Measurements from ENCODE around the gene ATP6AP2. TPM values are rescaled to one million over a fixed set of nuclear protein-coding genes. Genes with fewer than 3 reads are reported as not detected.

The ATP6AP2 gene
- total and polyA plus RNA-seq, 2 donors: 59.4 to 141 TPM

DNA sequence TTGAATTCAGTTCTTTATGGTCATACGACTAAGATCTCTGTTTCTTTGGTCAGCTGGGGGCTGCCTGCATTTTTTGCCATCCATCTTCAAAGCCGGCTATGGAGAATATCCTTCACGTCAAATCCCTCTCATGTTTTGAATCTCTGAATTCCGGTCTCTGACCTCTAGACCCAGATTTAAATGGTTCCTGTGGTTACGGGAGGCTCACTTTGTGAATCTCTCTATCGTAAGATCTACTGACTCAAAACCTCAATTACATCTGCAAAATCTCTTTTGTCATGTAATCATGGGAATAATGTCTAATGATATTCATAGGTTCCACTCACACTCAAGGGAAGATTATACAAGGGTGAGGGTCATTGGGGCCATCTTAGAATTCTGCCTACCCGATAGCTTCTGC, 36.8 kb downstream of the ATP6AP2 start:
- H3K4me3 ChIP-seq (ENCODE audit: low read length in 2 of 2): no peak overlapping the region
- 98% methylated on average over 7 of the region's 7 CpGs for WGBS

DNA sequence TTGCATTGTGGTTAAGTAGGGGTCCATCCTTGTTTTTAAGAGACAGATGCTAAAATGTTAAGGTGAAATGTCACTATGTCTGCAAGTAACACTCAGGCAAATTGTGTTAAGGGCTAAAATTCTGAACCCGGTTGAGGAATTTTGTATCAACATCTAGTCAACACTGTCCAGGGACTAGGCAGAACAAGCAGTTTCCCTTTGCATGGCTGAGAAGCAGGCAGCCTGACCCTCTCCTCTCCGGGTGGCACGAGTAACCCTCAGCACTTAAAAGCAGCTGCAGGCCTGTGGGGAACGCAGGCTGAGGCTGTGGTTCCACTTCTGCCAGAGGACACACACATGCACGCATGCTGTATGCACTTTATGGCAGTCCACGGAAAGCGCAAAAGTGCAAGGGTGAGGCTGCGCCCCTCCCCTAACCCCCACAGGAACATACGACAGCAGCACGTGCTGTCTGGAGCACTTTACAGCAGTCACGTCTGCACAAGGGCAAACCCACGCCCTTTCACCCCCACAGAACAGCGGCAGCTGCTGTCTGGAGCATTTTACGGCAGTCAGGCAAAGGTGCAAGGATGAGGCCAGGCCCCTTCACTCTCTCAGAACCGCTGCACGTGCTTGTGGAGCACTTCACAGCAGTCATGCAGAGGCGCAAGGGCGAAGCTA, 41.8 kb downstream of the ATP6AP2 start:
- 96% methylated on average over 18 of the region's 18 CpGs for WGBS
- no peak overlapping the region for H3K4me3 ChIP-seq (ENCODE audit: low read length in 2 of 2)
- DNase-seq (ENCODE audit: low read depth in 6 of 9, low spot score in 9 of 9): no peak
- H3K27me3 ChIP-seq (ENCODE audit: control insufficient read depth in 2 of 2, insufficient read depth in 1 of 2, low read length in 1 of 2): no peaks in the 10 kb centered on the region
- peaks cover 0 to 12% of the 10 kb centered on the region in 2 donors for H3K9me3 ChIP-seq (ENCODE audit: control insufficient read depth in 2 of 2, insufficient read depth in 1 of 2, low read length in 1 of 2)
- H3K36me3 ChIP-seq (ENCODE audit: control insufficient read depth in 2 of 2, insufficient read depth in 2 of 2, low read length in 1 of 2): peaks cover 0 to 5% of the 10 kb centered on the region in 2 donors
- no peak overlapping the region for H3K27ac ChIP-seq (ENCODE audit: low read depth in 1 of 2, low read length in 1 of 2)
- H3K4me1 ChIP-seq (ENCODE audit: control insufficient read depth in 2 of 2, insufficient read depth in 2 of 2, low read length in 2 of 2): no peaks in the 10 kb centered on the region

More for the DNA sequence above, 36.8 kb downstream of the ATP6AP2 start:
- Histone ChIP-seq H3K27ac (ENCODE audit: low read depth in 1 of 2, low read length in 1 of 2) (no peak overlapping the region), H3K4me1 (ENCODE audit: control insufficient read depth in 2 of 2, insufficient read depth in 2 of 2, low read length in 2 of 2) (no peaks in the 10 kb centered on the region), H3K9me3 (ENCODE audit: control insufficient read depth in 2 of 2, insufficient read depth in 1 of 2, low read length in 1 of 2) (peaks cover 0 to under 1% of the 10 kb centered on the region in 2 donors), H3K36me3 (ENCODE audit: control insufficient read depth in 2 of 2, insufficient read depth in 2 of 2, low read length in 1 of 2) (no peaks in the 10 kb centered on the region), H3K27me3 (ENCODE audit: control insufficient read depth in 2 of 2, insufficient read depth in 1 of 2, low read length in 1 of 2) (no peaks in the 10 kb centered on the region)
- DNase-seq (ENCODE audit: low read depth in 6 of 9, low spot score in 9 of 9): no peak

DNA sequence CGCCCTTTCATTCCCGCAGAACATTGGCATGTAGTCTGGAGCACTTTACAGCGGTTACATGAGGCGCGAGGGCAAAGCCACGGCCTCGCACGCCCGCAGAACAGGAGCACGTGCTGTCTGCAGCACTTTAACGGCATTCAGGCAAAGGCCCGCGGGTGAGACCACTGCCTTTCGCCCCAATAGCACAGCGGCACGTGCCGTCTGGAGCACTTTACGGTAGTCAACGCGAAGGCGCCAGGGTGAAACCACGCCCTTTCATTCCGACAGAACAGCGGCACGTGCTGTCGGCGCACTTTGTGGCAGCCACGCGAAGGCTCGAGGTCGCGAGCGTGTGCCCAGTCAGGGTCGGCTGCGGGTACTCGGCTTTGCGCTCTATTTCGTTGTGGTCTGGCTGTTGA, 42.4 kb downstream of the ATP6AP2 start, which contains the start of gene MPC1L:
Gene MPC1L, plus strand, starts transcription at position 290 of the 398 bp plus-strand sequence. CDS start 138 bp downstream, outside the sequence.
- Histone ChIP-seq H3K4me1 (ENCODE audit: control insufficient read depth in 2 of 2, insufficient read depth in 2 of 2, low read length in 2 of 2) (no peaks in the 10 kb centered on the region), H3K36me3 (ENCODE audit: control insufficient read depth in 2 of 2, insufficient read depth in 2 of 2, low read length in 1 of 2) (peaks cover 1 to 7% of the 10 kb centered on the region in 2 donors), H3K27me3 (ENCODE audit: control insufficient read depth in 2 of 2, insufficient read depth in 1 of 2, low read length in 1 of 2) (no peaks in the 10 kb centered on the region), H3K27ac (ENCODE audit: low read depth in 1 of 2, low read length in 1 of 2) (no peak within 1 kb of the TSS), H3K4me3 (ENCODE audit: low read length in 2 of 2) (no peak within 1 kb of the TSS), H3K9me3 (ENCODE audit: control insufficient read depth in 2 of 2, insufficient read depth in 1 of 2, low read length in 1 of 2) (peaks cover 0 to 12% of the 10 kb centered on the region in 2 donors)
- WGBS: 98% methylated on average over 38 of the region's 38 CpGs
- DNase-seq (ENCODE audit: low read depth in 6 of 9, low spot score in 9 of 9): no peak

DNA sequence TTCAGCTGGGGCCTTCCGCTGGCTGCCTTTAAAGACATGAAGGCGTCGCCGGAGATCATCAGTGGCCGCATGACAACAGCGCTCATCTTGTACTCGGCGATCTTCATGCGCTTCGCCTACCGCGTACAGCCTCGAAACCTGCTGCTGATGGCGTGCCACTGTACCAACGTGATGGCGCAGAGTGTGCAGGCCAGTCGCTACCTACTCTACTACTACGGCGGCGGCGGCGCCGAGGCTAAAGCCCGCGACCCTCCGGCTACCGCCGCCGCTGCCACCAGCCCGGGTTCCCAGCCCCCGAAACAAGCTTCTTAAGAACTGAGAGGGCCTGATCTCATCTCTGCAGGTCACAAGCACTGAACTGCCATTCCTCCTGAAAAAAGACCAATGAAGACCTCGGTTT, 42.9 kb downstream of the ATP6AP2 start:
- peaks cover 7 to 12% of the 10 kb centered on the region in 2 donors for H3K36me3 ChIP-seq (ENCODE audit: control insufficient read depth in 2 of 2, insufficient read depth in 2 of 2, low read length in 1 of 2)
- no peaks in the 10 kb centered on the region for H3K27me3 ChIP-seq (ENCODE audit: control insufficient read depth in 2 of 2, insufficient read depth in 1 of 2, low read length in 1 of 2)
- H3K4me1 ChIP-seq (ENCODE audit: control insufficient read depth in 2 of 2, insufficient read depth in 2 of 2, low read length in 2 of 2): no peaks in the 10 kb centered on the region
- no peak overlapping the region for H3K4me3 ChIP-seq (ENCODE audit: low read length in 2 of 2)
- no peak overlapping the region for H3K27ac ChIP-seq (ENCODE audit: low read depth in 1 of 2, low read length in 1 of 2)
- no peak for DNase-seq (ENCODE audit: low read depth in 6 of 9, low spot score in 9 of 9)
- peaks cover 0 to 12% of the 10 kb centered on the region in 2 donors for H3K9me3 ChIP-seq (ENCODE audit: control insufficient read depth in 2 of 2, insufficient read depth in 1 of 2, low read length in 1 of 2)
- 97% methylated on average over 32 of the region's 32 CpGs for WGBS

DNA sequence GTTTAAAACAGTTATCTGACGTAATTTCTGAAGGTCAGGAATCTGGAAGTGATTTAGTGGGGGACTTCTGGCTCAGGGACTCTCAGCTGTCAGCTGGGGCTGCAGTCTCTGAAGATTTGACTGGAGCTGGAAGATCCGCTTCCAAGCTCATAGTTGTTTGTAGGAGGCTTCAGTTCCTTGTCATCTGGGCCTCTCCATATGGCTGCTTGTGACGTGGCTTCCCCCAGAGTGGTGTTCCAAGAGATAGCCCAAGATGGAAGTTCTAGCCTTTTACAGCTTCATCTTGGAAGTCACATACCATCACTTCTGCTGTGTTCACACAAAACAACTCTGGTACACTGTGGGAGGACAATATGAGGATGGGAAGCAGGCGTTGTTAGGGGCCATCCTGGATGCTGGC, 44.5 kb downstream of the ATP6AP2 start:
- no peak overlapping the region for H3K27ac ChIP-seq (ENCODE audit: low read depth in 1 of 2, low read length in 1 of 2)
- WGBS: 98% methylated on average over 4 of the region's 4 CpGs
- H3K9me3 ChIP-seq (ENCODE audit: control insufficient read depth in 2 of 2, insufficient read depth in 1 of 2, low read length in 1 of 2): peaks cover 0 to 12% of the 10 kb centered on the region in 2 donors
- H3K4me3 ChIP-seq (ENCODE audit: low read length in 2 of 2): no peak overlapping the region
- no peaks in the 10 kb centered on the region for H3K4me1 ChIP-seq (ENCODE audit: control insufficient read depth in 2 of 2, insufficient read depth in 2 of 2, low read length in 2 of 2)
- peaks cover 13 to 26% of the 10 kb centered on the region in 2 donors for H3K36me3 ChIP-seq (ENCODE audit: control insufficient read depth in 2 of 2, insufficient read depth in 2 of 2, low read length in 1 of 2)
- DNase-seq (ENCODE audit: low read depth in 6 of 9, low spot score in 9 of 9): no peak
- no peaks in the 10 kb centered on the region for H3K27me3 ChIP-seq (ENCODE audit: control insufficient read depth in 2 of 2, insufficient read depth in 1 of 2, low read length in 1 of 2)

DNA sequence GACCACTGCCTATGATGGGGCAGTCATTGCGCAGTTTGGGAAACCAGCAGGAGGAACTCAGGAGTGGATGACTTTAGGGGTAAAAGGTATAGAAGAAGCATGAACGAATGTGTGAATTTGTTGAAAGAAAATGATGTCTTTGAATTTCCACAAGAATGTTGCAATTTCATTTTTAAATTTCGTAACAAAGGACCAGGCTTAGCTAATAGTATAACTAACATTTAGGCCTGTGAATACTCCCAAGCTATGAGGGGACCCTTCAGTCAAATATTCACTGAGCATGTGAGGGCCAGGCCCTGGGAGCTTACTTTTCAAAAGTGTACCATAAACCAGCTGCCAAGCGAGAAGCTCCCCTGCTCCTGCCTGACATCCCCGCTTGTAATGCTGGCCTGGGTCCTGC, 47.7 kb downstream of the ATP6AP2 start:
- H3K27me3 ChIP-seq (ENCODE audit: control insufficient read depth in 2 of 2, insufficient read depth in 1 of 2, low read length in 1 of 2): no peaks in the 10 kb centered on the region
- DNase-seq (ENCODE audit: low read depth in 6 of 9, low spot score in 9 of 9): no peak
- WGBS: 98% methylated on average over 5 of the region's 5 CpGs

DNA sequence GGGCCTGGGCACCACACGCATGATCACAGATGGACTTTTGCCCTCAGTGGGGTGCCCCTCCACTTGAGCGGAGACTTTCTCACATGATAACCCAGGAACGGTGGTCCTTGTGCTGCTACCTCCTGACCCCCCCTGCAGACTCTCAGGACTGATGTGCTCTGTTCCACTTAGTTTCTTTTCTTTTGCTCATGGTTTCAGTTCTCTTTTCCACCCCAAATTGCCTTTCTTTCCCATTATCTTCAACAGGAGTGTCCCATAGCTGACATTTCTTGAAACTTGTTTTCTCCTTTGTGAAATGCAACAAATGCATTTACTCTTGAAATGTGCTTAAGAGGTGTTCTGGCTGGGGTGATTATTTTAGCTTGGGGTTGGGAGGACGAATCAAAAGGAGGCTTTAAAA, 51.4 kb downstream of the ATP6AP2 start:
- Histone ChIP-seq H3K36me3 (ENCODE audit: control insufficient read depth in 2 of 2, insufficient read depth in 2 of 2, low read length in 1 of 2) (peaks cover 44 to 85% of the 10 kb centered on the region in 2 donors), H3K4me1 (ENCODE audit: control insufficient read depth in 2 of 2, insufficient read depth in 2 of 2, low read length in 2 of 2) (no peaks in the 10 kb centered on the region), H3K27me3 (ENCODE audit: control insufficient read depth in 2 of 2, insufficient read depth in 1 of 2, low read length in 1 of 2) (no peaks in the 10 kb centered on the region), H3K4me3 (ENCODE audit: low read length in 2 of 2) (no peak overlapping the region), H3K9me3 (ENCODE audit: control insufficient read depth in 2 of 2, insufficient read depth in 1 of 2, low read length in 1 of 2) (no peaks in the 10 kb centered on the region), H3K27ac (ENCODE audit: low read depth in 1 of 2, low read length in 1 of 2) (no peak overlapping the region)
- DNase-seq (ENCODE audit: low read depth in 6 of 9, low spot score in 9 of 9): no peak
- 99% methylated on average over 4 of the region's 4 CpGs for WGBS

More for the DNA sequence above, 47.7 kb downstream of the ATP6AP2 start:
- peaks cover 0 to 4% of the 10 kb centered on the region in 2 donors for H3K9me3 ChIP-seq (ENCODE audit: control insufficient read depth in 2 of 2, insufficient read depth in 1 of 2, low read length in 1 of 2)
- no peak overlapping the region for H3K4me3 ChIP-seq (ENCODE audit: low read length in 2 of 2)
- H3K27ac ChIP-seq (ENCODE audit: low read depth in 1 of 2, low read length in 1 of 2): no peak overlapping the region
- H3K4me1 ChIP-seq (ENCODE audit: control insufficient read depth in 2 of 2, insufficient read depth in 2 of 2, low read length in 2 of 2): no peaks in the 10 kb centered on the region
- H3K36me3 ChIP-seq (ENCODE audit: control insufficient read depth in 2 of 2, insufficient read depth in 2 of 2, low read length in 1 of 2): peaks cover 30 to 53% of the 10 kb centered on the region in 2 donors

DNA sequence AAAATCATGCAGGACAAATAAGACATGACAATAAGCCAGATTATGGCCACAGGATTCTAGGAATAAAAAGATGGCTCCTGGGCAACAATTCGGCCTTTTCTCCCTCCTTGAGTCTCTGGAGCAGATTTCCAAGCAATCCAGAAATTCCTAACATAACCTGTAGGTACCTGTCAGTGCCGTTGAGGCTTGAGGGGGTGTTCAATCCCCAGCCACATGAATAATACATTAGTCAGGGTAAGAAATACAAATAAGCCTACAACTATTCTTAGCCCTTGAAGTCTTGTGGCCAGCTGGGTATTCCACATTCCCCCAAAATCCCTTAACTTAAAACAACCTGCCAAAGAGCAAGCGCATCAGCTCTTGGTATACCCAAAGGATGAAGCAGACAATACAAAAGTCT, 56.9 kb downstream of the ATP6AP2 start:
- over 99% methylated on average over 3 of the region's 3 CpGs for WGBS
- no peak for DNase-seq (ENCODE audit: low read depth in 6 of 9, low spot score in 9 of 9)
- H3K4me3 ChIP-seq (ENCODE audit: low read length in 2 of 2): no peak overlapping the region
- H3K27me3 ChIP-seq (ENCODE audit: control insufficient read depth in 2 of 2, insufficient read depth in 1 of 2, low read length in 1 of 2): no peaks in the 10 kb centered on the region
- peaks cover 48 to 75% of the 10 kb centered on the region in 2 donors for H3K36me3 ChIP-seq (ENCODE audit: control insufficient read depth in 2 of 2, insufficient read depth in 2 of 2, low read length in 1 of 2)
- no peak overlapping the region for H3K27ac ChIP-seq (ENCODE audit: low read depth in 1 of 2, low read length in 1 of 2)
- no peaks in the 10 kb centered on the region for H3K9me3 ChIP-seq (ENCODE audit: control insufficient read depth in 2 of 2, insufficient read depth in 1 of 2, low read length in 1 of 2)
- no peaks in the 10 kb centered on the region for H3K4me1 ChIP-seq (ENCODE audit: control insufficient read depth in 2 of 2, insufficient read depth in 2 of 2, low read length in 2 of 2)

DNA sequence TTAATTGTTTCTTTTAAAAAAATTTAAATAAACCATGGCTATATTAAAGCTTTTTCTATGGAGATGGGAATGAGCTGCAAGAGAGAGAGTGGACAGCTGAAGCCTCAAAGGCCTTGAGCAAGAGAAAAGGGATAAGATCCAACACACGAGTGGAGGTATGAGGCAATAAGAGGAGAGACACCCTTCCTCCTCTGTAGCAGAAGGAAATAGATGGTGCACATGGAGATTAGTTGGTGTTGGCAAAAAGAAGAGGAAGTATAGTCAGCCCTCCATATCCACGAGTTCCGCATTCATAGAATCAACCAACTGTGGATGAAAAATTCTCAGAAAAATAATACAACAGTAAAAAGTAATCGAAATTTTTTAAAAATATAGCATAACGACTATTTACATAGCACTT, 63.4 kb downstream of the ATP6AP2 start:
- Histone ChIP-seq H3K4me1 (ENCODE audit: control insufficient read depth in 2 of 2, insufficient read depth in 2 of 2, low read length in 2 of 2) (peaks cover 5 to 24% of the 10 kb centered on the region in 2 donors), H3K36me3 (ENCODE audit: control insufficient read depth in 2 of 2, insufficient read depth in 2 of 2, low read length in 1 of 2) (peaks cover 16 to 20% of the 10 kb centered on the region in 2 donors), H3K4me3 (ENCODE audit: low read length in 2 of 2) (peak overlapping the region in 1 of 2 donors; percentile 35), H3K27me3 (ENCODE audit: control insufficient read depth in 2 of 2, insufficient read depth in 1 of 2, low read length in 1 of 2) (no peaks in the 10 kb centered on the region), H3K9me3 (ENCODE audit: control insufficient read depth in 2 of 2, insufficient read depth in 1 of 2, low read length in 1 of 2) (no peaks in the 10 kb centered on the region), H3K27ac (ENCODE audit: low read depth in 1 of 2, low read length in 1 of 2) (peak overlapping the region in 1 of 2 donors; percentile 64)
- DNase-seq (ENCODE audit: low read depth in 6 of 9, low spot score in 9 of 9): no peak
- WGBS: 13% methylated on average over 5 of the region's 5 CpGs

Measured in thymus (tissue), 11 donors.